Hepatocyte (in vitro differentiated cells): Measurements from ENCODE around the gene EFNA2.

ENCODE experiments used
- CTCF ChIP-seq: fragments of 200-600 bp; sonication (generic); IDR thresholded peaks from 2 replicates; pipeline ENCODE4 v1.5.1; 2016; ENCODE audit warnings: antibody characterized with exemption, mild to moderate bottlenecking; ENCODE audit not compliant: poor library complexity
- EZH2 ChIP-seq: fragments of 200-600 bp; sonication (generic); IDR thresholded peaks from 2 replicates; pipeline ENCODE4 v1.6.1; 2016; ENCODE audit warnings: antibody characterized with exemption, mild to moderate bottlenecking, borderline replicate concordance

GRCh38 chr19:1263188-1263587, 22.5 kb upstream of the EFNA2 start:
- TF ChIP-seq CTCF (no peak), EZH2 (no peak)
